ENCODE results near the gene LRP3. TPM values are rescaled to one million over a fixed set of nuclear protein-coding genes. Genes with fewer than 3 reads are reported as not detected.

LRP3 gene
- total and polyA plus RNA-seq, 2 of the 13 experiments (the other 11 are each of a cell fraction or from before 2014, with no cell fraction given) = 17.6 to 51.6 TPM

GRCh38 chr19:33241530-33242101 lies 47.5 kb downstream of the LRP3 start (continued):
- TF ChIP-seq ZFP90 (CRISPR knock-in tag; IDR thresholded peaks at IDR 0.05; ENCODE audit: borderline replicate concordance) (no peak), ZNF576 (CRISPR knock-in tag; IDR thresholded peaks at IDR 0.05) (no peak), ZKSCAN5 (CRISPR knock-in tag; IDR thresholded peaks at IDR 0.05) (no peak), ZNF407 (CRISPR knock-in tag; IDR thresholded peaks at IDR 0.05; ENCODE audit: not compliant biosample characterization) (no peak), ZNF331 (CRISPR knock-in tag; IDR thresholded peaks at IDR 0.05) (no peak), ZNF430 (CRISPR knock-in tag; IDR thresholded peaks at IDR 0.05) (no peak), ZNF503 (CRISPR knock-in tag; IDR thresholded peaks at IDR 0.05) (no peak), SNAPC2 (CRISPR knock-in tag; IDR thresholded peaks at IDR 0.05) (no peak), SOX13 (IDR thresholded peaks at IDR 0.05) (no peak), SOX13 (CRISPR knock-in tag; conservative IDR thresholded peaks at IDR 0.05 in 1 of 2, IDR thresholded peaks at IDR 0.05 in 1 of 2) (no peak), U2AF2 (IDR thresholded peaks at IDR 0.05; ENCODE audit: low read depth, low read length) (no peak), ZNF781 (CRISPR knock-in tag; IDR thresholded peaks at IDR 0.05; ENCODE audit: borderline replicate concordance, not compliant biosample characterization) (no peak), E2F2 (CRISPR knock-in tag; IDR thresholded peaks at IDR 0.05; ENCODE audit: borderline replicate concordance) (no peak), SETDB1 (CRISPR knock-in tag; IDR thresholded peaks at IDR 0.05; ENCODE audit: borderline replicate concordance) (no peak), ZNF12 (CRISPR knock-in tag; IDR thresholded peaks at IDR 0.05) (no peak), CCAR2 (optimal IDR thresholded peaks at IDR 0.05; ENCODE audit: low read depth, low read length) (no peak), NFKBIZ (CRISPR knock-in tag; IDR thresholded peaks at IDR 0.05) (no peak), PRMT3 (CRISPR knock-in tag; IDR thresholded peaks at IDR 0.05; ENCODE audit: borderline replicate concordance, low read depth) (no peak), ZNF550 (CRISPR knock-in tag; IDR thresholded peaks at IDR 0.05; ENCODE audit: borderline replicate concordance) (no peak)
